Stimulated activated CD8-positive, alpha-beta memory T cell treated with anti-CD3 and anti-CD28 coated beads, Interleukin-12 subunit alpha, Interleukin-12 subunit beta, amount 100 ng/mL, for 1 hour (primary cell): ENCODE results near the gene FBXO15.

Source experiments
- DNase-seq: peaks from one replicate; pipeline ENCODE4 v3.0.0-alpha.2; 2020; ENCODE audit warnings: low read depth

FBXO15 gene

DNA sequence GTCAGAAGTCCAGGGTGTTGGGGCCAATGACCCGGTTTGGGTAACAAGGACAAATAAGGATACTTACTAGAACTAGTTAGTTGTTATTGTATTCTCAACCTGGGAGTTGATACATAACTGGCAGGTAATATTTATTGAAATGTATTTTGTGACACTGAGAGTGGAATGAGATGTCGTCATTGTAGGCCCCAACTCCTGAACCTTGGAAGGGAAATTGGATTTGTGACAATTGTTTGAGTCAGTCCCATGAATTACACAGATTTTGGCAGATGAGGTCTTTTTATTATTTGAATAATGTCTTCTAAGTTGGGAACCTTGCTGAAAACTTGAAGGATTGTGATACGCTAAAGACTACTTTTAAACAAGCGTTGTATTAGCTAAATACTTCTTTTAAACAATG, 5.7 kb upstream of the FBXO15 start:
- DNase-seq = no peak

- DNase-seq = no peak
Observed at GRCh38 chr18:74152857-74153256, 5.2 kb upstream of the FBXO15 start.

DNA sequence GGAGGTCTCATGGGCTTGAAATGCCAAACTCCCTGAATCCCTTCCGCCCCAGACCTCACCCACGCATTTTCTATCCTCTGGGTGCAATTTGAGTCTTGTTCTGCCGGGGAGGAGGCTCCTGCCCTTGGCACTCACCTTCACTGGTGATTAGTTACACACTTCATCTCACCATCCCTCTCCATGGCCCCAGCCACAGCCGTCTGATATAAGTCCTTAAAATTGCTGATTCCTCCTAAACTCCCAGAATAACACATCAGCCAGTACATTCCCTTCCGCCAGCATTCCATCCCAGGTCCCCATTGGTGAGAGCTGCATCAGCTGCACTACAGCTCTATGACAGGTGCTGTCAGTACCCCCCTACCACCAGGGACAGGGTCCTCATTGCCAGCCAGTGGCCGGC, 4.6 kb upstream of the FBXO15 start:
- DNase-seq = no peak

- no peak for DNase-seq
Observed at GRCh38 chr18:74149878-74150277, 2.2 kb upstream of the FBXO15 start.

GRCh38 chr18:74148543-74149070, 973 bp upstream of the FBXO15 start:
- no peak for DNase-seq

- DNase-seq = no peak
Observed at GRCh38 chr18:74147491-74147778, 199 bp downstream of the FBXO15 start.

DNA sequence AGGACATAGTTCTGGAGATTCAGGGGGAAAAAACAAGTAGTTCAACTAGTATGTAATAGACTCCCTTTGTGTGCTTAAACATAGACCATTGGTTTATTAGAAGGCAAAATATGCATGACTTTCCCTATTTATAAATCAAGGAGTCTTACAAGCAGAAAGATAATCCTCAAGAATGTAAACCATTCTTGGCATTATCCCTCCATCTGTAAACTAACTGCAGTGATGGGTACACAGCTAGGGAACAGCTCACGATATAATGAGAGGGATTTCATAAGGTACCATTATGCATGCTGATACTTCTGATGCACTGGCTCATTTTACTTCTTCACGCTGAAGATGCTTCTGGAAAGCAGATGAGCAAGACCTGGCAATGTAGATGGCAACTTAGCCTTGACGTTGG, 878 bp downstream of the FBXO15 start:
- DNase-seq = no peak

- no peak for DNase-seq
Observed at GRCh38 chr18:74142252-74142651, 5.4 kb downstream of the FBXO15 start.

- DNase-seq = no peak
Observed at GRCh38 chr18:74141667-74142066, 6.0 kb downstream of the FBXO15 start.

DNA sequence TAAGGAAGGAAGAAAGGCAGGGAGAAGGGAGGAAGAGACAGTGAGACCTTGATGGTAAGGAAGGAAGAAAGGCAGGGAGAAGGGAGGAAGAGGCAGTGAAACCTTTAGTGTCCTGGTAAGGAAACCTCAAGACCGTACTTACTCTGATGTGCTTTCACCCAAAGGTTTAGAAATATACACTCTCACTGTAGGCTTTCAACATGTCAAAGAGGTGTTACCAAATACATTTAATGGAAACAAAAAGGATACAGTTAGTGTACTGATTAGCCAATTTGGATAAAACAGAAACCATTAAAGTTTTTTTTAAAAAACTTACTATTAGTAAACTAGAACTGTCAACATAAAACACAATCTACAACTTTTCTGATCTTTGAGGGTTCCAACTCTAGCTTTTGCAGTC, 7.1 kb downstream of the FBXO15 start:
- no peak for DNase-seq

- no peak for DNase-seq
Observed at GRCh38 chr18:74139888-74140287, 7.7 kb downstream of the FBXO15 start.

DNA sequence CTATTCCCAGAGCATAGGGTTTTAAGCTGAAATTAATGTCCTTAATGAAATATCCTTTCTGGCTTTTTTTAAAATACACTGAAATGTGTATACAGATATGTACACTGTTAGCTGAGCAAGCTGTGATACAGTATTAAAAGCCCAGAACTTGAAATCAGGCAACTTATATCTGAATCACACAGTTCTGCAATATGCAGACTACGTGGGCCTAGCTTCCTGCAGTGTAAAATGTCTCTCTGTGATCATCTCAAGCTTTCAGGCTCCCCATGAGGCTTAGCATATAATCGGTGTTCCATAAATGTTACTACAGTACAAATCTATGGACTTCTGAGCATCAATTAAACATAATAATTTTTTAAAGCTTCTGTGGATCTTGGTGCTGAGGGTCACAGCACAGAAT, 8.2 kb downstream of the FBXO15 start:
- DNase-seq = no peak

GRCh38 chr18:74137920-74138538, 9.6 kb downstream of the FBXO15 start:
- no peak for DNase-seq

GRCh38 chr18:74132201-74132600, 15.4 kb downstream of the FBXO15 start:
- DNase-seq = no peak

DNA sequence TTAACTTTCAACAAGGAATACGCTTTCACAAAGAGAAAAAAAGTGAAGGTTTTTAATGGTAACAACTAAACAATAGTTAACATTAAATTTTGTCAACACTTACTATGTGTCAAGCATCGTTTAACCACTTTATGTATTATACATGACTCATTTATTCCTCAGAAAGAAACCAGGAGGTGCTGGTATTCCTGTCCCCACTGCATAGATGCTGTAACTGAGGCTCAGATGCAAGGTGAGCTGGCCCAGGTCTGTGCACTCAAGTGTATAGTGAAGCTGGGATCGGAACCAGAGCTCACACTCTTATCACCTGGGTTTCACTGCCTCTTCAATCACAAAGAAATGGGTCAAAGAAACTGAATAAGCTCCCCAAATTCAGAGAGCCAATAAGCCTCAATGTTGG, 16.5 kb downstream of the FBXO15 start:
- DNase-seq = no peak

GRCh38 chr18:74128159-74128558, 19.5 kb downstream of the FBXO15 start:
- no peak for DNase-seq

DNA sequence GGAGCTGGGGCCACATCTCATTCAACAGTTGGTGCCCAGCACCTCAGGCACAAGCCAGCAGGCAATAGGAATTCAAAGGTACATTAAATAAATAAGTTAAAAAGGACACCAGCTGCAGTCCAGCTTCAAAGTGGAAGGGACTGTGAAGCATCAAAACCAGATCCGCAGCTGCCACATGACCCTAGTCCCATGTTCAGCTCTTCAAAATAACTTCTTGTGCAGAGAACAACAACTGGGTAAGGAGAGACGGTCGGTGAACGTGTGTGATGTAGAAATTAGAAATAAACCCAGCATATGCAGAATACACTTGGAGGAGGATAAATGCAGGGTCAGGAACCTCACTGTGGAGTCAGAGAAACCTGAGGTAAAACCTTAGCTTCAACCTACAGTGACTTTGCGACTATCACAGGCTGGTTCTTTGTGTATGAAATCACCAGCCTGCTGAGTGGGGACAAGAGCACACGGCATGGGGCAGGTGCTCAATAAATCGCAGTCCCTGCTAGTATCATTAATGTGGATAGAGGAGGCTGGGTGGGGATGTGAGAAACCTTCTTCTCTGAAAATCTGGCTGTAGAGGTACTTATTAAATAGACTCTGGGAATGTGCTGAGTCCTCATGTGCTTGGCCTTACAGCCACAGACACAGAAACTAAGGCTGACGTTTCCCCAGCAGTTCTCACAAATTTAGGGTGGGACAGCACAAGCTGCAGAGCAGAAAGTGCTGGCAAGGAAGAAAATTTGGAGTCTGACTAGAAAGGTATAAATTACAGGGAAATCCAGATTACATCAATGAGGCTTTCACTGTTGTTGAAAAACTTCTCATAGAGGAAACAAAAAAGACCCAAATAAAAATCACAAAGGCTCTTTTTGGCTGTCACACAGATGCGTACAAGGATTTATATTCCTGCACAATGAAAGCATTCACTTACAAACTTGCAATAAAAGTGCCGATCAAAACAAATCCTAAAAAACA, 20.7 kb downstream of the FBXO15 start:
- DNase-seq = no peak

GRCh38 chr18:74124642-74125041, 23.0 kb downstream of the FBXO15 start:
- DNase-seq = no peak

DNA sequence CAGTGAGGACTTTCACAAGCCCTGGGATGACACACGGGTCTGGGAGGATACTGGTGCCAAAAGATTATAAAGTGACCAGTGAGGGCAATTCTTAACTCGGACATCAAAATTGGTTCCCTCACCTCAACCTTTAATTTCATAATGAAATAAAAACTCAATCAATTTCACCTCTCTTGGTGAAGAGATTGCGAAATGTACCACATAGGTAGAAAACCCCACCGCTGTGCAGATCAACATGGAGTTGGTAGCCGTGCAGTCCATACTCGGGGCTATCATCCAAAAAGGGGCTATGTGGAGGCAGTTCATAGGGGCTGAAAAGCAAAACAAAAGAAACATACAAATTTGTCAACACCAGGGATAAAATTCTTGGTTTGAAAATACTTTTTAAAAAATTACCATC, 24.4 kb downstream of the FBXO15 start:
- no peak for DNase-seq

GRCh38 chr18:74116633-74117554, 30.7 kb downstream of the FBXO15 start:
- DNase-seq = no peak

GRCh38 chr18:74115046-74115445, 32.6 kb downstream of the FBXO15 start:
- DNase-seq = no peak

DNA sequence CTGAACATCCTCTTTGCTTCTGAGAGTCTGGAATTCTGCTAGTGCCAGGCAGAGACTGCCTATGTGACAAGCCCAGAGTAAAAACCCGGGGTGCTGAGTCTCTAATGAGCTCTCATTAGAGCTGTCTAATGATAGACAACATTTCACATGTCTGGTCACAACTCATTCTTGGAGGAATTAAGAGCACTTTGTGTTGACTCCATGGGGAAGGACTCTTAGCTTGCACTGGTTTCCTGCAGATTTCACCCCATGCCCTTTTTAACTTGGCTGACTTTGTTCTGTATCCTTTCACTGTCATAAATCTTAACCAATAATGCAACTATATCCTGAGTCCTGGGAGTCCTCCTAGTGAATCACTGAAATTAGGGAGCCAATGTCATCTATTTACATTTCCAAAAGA, 33.5 kb downstream of the FBXO15 start:
- no peak for DNase-seq
